GM23338 (cell line): Measurements from ENCODE around the gene MSTO1. TPM values are rescaled to one million over a fixed set of nuclear protein-coding genes. Genes with fewer than 3 reads are reported as not detected.

Experiments
- ATAC-seq: fragments of 200-7000 bp; cut with Tn5 transposase; 3 replicates; pipeline ENCODE4 v1.9.1; 2020
- DNase-seq: peaks from one replicate; pipeline ENCODE4 v3.0.0-alpha.2; 2015; ENCODE audit warnings: low spot score
- H2AFZ ChIP-seq: fragments of 200-600 bp; sonication (generic); 2 replicates; pipeline ENCODE4 v1.8.0; 2016; ENCODE audit warnings: antibody characterized with exemption, mild to moderate bottlenecking, moderate library complexity
- H3F3A ChIP-seq: fragments of 200-600 bp; sonication (generic); replicated peaks from 2 replicates; pipeline ENCODE4 v1.8.0; 2017; ENCODE audit warnings: antibody characterized with exemption, mixed run types, low read depth
- H3K27ac ChIP-seq: fragments of 200-600 bp; sonication (generic); 2 replicates; pipeline ENCODE4 v1.6.1; 2016; ENCODE audit warnings: low read depth
- H3K27me3 ChIP-seq: fragments of 200-600 bp; sonication (generic); 2 replicates; pipeline ENCODE4 v1.8.0; 2016; ENCODE audit warnings: mild to moderate bottlenecking, mixed run types, moderate library complexity; ENCODE audit not compliant: insufficient read depth
- H3K36me3 ChIP-seq: fragments of 200-600 bp; sonication (generic); 2 replicates; pipeline ENCODE4 v1.8.0; 2016; ENCODE audit warnings: mild to moderate bottlenecking; ENCODE audit not compliant: insufficient read depth
- H3K4me1 ChIP-seq: fragments of 200-600 bp; sonication (generic); 2 replicates; pipeline ENCODE4 v1.8.0; 2016; ENCODE audit warnings: mild to moderate bottlenecking, moderate library complexity; ENCODE audit not compliant: insufficient read depth
- H3K4me2 ChIP-seq: fragments of 200-600 bp; sonication (generic); 2 replicates; pipeline ENCODE4 v1.7.1; 2017; ENCODE audit warnings: mixed run types
- H3K4me3 ChIP-seq: fragments of 200-600 bp; sonication (generic); 2 replicates; pipeline ENCODE4 v1.6.1; 2016; ENCODE audit warnings: mixed run types
- H3K79me2 ChIP-seq: fragments of 200-600 bp; sonication (generic); replicated peaks from 2 replicates; pipeline ENCODE4 v1.8.0; 2017; ENCODE audit warnings: mild to moderate bottlenecking; ENCODE audit not compliant: insufficient read depth
- H3K9me2 ChIP-seq: fragments of 200-600 bp; sonication (generic); 2 replicates; pipeline ENCODE4 v1.8.0; 2017; ENCODE audit not compliant: insufficient read depth
- H4K20me1 ChIP-seq: fragments of 200-600 bp; sonication (generic); replicated peaks from 2 replicates; pipeline ENCODE4 v1.8.0; 2017; ENCODE audit warnings: mild to moderate bottlenecking; ENCODE audit not compliant: insufficient read depth
- H3K27ac Mint-ChIP-seq: 2 replicates; pipeline ENCODE4 v1.8.0; 2020; ENCODE audit warnings: inconsistent platforms, mild to moderate bottlenecking, moderate library complexity, mixed read lengths
- H3K27me3 Mint-ChIP-seq: 3 replicates; pipeline ENCODE4 v1.8.0; 2022; ENCODE audit warnings: low read depth, mild to moderate bottlenecking, moderate library complexity, mixed read lengths, inconsistent platforms; ENCODE audit not compliant: insufficient read depth, poor library complexity
- H3K36me3 Mint-ChIP-seq: 3 replicates; pipeline ENCODE4 v1.8.0; 2021; ENCODE audit warnings: low read depth, mild to moderate bottlenecking, inconsistent platforms, moderate library complexity, mixed read lengths
- H3K4me1 Mint-ChIP-seq: 3 replicates; pipeline ENCODE4 v1.8.0; 2020; ENCODE audit warnings: mild to moderate bottlenecking, inconsistent platforms, mixed read lengths
- H3K4me3 Mint-ChIP-seq: 3 replicates; pipeline ENCODE4 v1.8.0; 2021; ENCODE audit warnings: moderate library complexity, mild to moderate bottlenecking, inconsistent platforms, mixed read lengths
- H3K9me3 Mint-ChIP-seq: 3 replicates; pipeline ENCODE4 v1.8.0; 2020; ENCODE audit warnings: moderate library complexity, mild to moderate bottlenecking, inconsistent platforms, mixed read lengths
- CREB1 ChIP-seq: fragments of 250-450 bp; sonication (Bioruptor Pico); IDR thresholded peaks from 2 replicates; pipeline ENCODE4 v1.5.0; 2020; ENCODE audit warnings: low read depth, mild to moderate bottlenecking, moderate library complexity
- EZH2 ChIP-seq: fragments of 200-600 bp; sonication (generic); IDR thresholded peaks from one replicate; pipeline ENCODE4 v1.8.0; 2017; ENCODE audit warnings: antibody characterized with exemption, mild to moderate bottlenecking, low read depth; ENCODE audit not compliant: unreplicated experiment
- EZH2phosphoT487 ChIP-seq: fragments of 200-600 bp; sonication (generic); IDR thresholded peaks from one replicate; pipeline ENCODE4 v1.8.1; 2018; ENCODE audit warnings: antibody characterized with exemption; ENCODE audit not compliant: unreplicated experiment
- JUNB ChIP-seq: IDR thresholded peaks from one replicate; pipeline ENCODE4 v1.6.1; 2016; ENCODE audit warnings: antibody characterized with exemption; ENCODE audit not compliant: unreplicated experiment
- NANOG ChIP-seq: IDR thresholded peaks from 2 replicates; pipeline ENCODE4 v1.6.1; 2016; ENCODE audit warnings: antibody characterized with exemption, borderline replicate concordance
- POLR2AphosphoS5 ChIP-seq: IDR thresholded peaks from 2 replicates; pipeline ENCODE4 v1.6.1; 2016; ENCODE audit warnings: antibody characterized with exemption, low read depth
- STAT1 ChIP-seq: IDR thresholded peaks from one replicate; pipeline ENCODE4 v1.6.1; 2016; ENCODE audit warnings: antibody characterized with exemption; ENCODE audit not compliant: unreplicated experiment
- ZNF114 ChIP-seq: fragments of 250-450 bp; sonication (Bioruptor Pico); IDR thresholded peaks from 2 replicates; pipeline ENCODE4 v1.5.0; 2020; ENCODE audit warnings: mild to moderate bottlenecking, moderate library complexity
- ZNF331 ChIP-seq: fragments of 250-450 bp; sonication (Bioruptor Pico); IDR thresholded peaks from 2 replicates; pipeline ENCODE4 v1.5.0; 2020; ENCODE audit warnings: low read depth, mild to moderate bottlenecking, moderate library complexity
- polyA plus RNA-seq: library from polyadenylated mRNA; unstranded; fragments of >200 nt; fragmentation: Nextera tagmentation; extraction: Ambion mirVana; gene quantifications from 2 replicates; pipeline ENCODE4 v1.2.1, GENCODE V29; 2016
- total RNA-seq: library from RNA; depleted of rRNA; stranded (reverse); fragments of >200 nt; shearing (Covaris generic); gene quantifications from 2 replicates; pipeline ENCODE4 v1.2.3, GENCODE V29; 2014
- TF ChIP-seq, protein P1 (sequence below), 2 experiments: fragments of 200-600 bp in 1 of 2; sonication (generic) in 1 of 2; conservative IDR thresholded peaks; 2 replicates each; pipeline versions ENCODE4 v1.5.1 to v1.6.1; 2016 to 2017; ENCODE audit warnings: antibody characterized with exemption in 2 of 2, low read depth in 2 of 2, mild to moderate bottlenecking in 2 of 2, moderate library complexity in 1 of 2
- TF ChIP-seq, protein P2 (sequence below): fragments of 250-450 bp; sonication (Bioruptor Pico); IDR thresholded peaks from 2 replicates; pipeline ENCODE4 v1.5.0; 2020; ENCODE audit warnings: mild to moderate bottlenecking, moderate library complexity
- TF ChIP-seq, protein P3 (sequence below): IDR thresholded peaks from one replicate; pipeline ENCODE4 v1.6.1; 2018; ENCODE audit warnings: antibody characterized with exemption; ENCODE audit not compliant: unreplicated experiment
- TF ChIP-seq, protein P4 (sequence below): IDR thresholded peaks from 2 replicates; pipeline ENCODE4 v1.6.1; 2016; ENCODE audit warnings: antibody characterized with exemption

The MSTO1 gene
- total and polyA plus RNA-seq, 2 experiments from 2014 or later: 35.4 to 43.5 TPM

DNA sequence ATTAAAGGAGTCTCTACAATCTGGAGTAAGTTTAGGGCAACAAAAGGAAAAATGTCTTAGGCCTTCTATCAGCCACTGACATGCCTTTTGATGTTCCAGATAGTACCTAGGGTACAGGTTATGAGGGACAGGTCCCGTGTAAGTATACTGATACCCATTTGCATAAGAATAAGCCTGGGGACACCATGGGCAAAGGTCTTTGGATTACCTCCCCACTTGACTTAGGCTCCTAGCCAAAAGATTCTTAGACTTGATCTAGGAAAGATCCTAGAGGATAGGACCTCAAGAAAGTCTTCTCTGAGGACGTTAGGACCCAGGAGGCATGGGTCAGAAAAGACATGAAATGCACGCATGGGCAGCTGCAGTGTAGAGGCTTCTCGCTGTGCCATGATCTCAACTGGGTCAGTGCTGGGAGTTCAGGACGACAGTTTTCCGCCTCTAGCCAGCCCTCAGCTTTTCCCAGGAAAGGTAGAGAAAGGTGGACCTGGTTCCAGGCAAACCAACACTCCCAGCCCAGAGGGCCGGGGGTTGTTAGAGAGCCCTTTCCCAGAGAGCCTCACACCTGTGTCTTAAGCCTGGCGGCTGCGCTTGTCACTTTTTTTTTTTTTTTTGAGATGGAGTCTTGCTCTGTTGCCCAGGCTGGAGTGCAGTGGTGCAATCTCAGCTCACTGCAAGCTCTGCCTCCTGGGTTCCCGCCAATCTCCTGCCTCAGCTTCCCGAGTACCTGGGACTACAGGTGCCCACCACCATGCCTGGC is 26.6 kb downstream of the MSTO1 start:
- Histone ChIP-seq H3K36me3 (peaks cover 4% of the 10 kb centered on the region; the same call in 1 of the 2 replicates), H3K9me2 (no peaks in the 10 kb centered on the region), H3K4me1 (peaks cover 12% of the 10 kb centered on the region), H3F3A (no peaks in the 10 kb centered on the region; the same call in 1 of the 2 replicates), H3K4me3 (no peak overlapping the region), H4K20me1 (no peaks in the 10 kb centered on the region), H3K4me2 (peak overlapping the region; percentile 57), H3K27me3 (no peaks in the 10 kb centered on the region), H3K79me2 (no peaks in the 10 kb centered on the region), H2AFZ (peak overlapping the region; percentile 38), H3K27ac (no peak overlapping the region)
- ATAC-seq: no peak
- H3K4me1 Mint-ChIP-seq: peaks cover 8% of the 10 kb centered on the region
- peaks cover 21% of the 10 kb centered on the region for H3K9me3 Mint-ChIP-seq
- H3K4me3 Mint-ChIP-seq: no peak overlapping the region
- peaks cover 6% of the 10 kb centered on the region for H3K27me3 Mint-ChIP-seq
- TF ChIP-seq CREB1 (CRISPR knock-in tag): no peak
- TF ChIP-seq JUNB: no peak
- no peak for TF ChIP-seq STAT1
- TF ChIP-seq, protein P1, sequence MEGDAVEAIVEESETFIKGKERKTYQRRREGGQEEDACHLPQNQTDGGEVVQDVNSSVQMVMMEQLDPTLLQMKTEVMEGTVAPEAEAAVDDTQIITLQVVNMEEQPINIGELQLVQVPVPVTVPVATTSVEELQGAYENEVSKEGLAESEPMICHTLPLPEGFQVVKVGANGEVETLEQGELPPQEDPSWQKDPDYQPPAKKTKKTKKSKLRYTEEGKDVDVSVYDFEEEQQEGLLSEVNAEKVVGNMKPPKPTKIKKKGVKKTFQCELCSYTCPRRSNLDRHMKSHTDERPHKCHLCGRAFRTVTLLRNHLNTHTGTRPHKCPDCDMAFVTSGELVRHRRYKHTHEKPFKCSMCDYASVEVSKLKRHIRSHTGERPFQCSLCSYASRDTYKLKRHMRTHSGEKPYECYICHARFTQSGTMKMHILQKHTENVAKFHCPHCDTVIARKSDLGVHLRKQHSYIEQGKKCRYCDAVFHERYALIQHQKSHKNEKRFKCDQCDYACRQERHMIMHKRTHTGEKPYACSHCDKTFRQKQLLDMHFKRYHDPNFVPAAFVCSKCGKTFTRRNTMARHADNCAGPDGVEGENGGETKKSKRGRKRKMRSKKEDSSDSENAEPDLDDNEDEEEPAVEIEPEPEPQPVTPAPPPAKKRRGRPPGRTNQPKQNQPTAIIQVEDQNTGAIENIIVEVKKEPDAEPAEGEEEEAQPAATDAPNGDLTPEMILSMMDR (conservative IDR thresholded peaks at IDR 0.05; ENCODE audit: low read depth in 2 of 2): no peak
- no peak for TF ChIP-seq NANOG
- TF ChIP-seq EZH2phosphoT487: no peak
- no peak for TF ChIP-seq ZNF114 (CRISPR knock-in tag)
- TF ChIP-seq POLR2AphosphoS5: no peak
- TF ChIP-seq, protein P2, sequence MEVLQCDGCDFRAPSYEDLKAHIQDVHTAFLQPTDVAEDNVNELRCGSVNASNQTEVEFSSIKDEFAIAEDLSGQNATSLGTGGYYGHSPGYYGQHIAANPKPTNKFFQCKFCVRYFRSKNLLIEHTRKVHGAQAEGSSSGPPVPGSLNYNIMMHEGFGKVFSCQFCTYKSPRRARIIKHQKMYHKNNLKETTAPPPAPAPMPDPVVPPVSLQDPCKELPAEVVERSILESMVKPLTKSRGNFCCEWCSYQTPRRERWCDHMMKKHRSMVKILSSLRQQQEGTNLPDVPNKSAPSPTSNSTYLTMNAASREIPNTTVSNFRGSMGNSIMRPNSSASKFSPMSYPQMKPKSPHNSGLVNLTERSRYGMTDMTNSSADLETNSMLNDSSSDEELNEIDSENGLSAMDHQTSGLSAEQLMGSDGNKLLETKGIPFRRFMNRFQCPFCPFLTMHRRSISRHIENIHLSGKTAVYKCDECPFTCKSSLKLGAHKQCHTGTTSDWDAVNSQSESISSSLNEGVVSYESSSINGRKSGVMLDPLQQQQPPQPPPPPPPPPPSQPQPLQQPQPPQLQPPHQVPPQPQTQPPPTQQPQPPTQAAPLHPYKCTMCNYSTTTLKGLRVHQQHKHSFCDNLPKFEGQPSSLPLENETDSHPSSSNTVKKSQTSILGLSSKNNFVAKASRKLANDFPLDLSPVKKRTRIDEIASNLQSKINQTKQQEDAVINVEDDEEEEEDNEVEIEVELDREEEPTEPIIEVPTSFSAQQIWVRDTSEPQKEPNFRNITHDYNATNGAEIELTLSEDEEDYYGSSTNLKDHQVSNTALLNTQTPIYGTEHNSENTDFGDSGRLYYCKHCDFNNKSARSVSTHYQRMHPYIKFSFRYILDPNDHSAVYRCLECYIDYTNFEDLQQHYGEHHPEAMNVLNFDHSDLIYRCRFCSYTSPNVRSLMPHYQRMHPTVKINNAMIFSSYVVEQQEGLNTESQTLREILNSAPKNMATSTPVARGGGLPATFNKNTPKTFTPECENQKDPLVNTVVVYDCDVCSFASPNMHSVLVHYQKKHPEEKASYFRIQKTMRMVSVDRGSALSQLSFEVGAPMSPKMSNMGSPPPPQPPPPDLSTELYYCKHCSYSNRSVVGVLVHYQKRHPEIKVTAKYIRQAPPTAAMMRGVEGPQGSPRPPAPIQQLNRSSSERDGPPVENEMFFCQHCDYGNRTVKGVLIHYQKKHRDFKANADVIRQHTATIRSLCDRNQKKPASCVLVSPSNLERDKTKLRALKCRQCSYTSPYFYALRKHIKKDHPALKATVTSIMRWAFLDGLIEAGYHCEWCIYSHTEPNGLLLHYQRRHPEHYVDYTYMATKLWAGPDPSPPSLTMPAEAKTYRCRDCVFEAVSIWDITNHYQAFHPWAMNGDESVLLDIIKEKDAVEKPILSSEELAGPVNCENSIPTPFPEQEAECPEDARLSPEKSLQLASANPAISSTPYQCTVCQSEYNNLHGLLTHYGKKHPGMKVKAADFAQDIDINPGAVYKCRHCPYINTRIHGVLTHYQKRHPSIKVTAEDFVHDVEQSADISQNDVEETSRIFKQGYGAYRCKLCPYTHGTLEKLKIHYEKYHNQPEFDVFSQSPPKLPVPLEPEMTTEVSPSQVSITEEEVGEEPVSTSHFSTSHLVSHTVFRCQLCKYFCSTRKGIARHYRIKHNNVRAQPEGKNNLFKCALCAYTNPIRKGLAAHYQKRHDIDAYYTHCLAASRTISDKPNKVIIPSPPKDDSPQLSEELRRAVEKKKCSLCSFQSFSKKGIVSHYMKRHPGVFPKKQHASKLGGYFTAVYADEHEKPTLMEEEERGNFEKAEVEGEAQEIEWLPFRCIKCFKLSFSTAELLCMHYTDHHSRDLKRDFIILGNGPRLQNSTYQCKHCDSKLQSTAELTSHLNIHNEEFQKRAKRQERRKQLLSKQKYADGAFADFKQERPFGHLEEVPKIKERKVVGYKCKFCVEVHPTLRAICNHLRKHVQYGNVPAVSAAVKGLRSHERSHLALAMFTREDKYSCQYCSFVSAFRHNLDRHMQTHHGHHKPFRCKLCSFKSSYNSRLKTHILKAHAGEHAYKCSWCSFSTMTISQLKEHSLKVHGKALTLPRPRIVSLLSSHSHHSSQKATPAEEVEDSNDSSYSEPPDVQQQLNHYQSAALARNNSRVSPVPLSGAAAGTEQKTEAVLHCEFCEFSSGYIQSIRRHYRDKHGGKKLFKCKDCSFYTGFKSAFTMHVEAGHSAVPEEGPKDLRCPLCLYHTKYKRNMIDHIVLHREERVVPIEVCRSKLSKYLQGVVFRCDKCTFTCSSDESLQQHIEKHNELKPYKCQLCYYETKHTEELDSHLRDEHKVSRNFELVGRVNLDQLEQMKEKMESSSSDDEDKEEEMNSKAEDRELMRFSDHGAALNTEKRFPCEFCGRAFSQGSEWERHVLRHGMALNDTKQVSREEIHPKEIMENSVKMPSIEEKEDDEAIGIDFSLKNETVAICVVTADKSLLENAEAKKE (CRISPR knock-in tag): no peak
- TF ChIP-seq EZH2: no peak
- TF ChIP-seq, protein P3, sequence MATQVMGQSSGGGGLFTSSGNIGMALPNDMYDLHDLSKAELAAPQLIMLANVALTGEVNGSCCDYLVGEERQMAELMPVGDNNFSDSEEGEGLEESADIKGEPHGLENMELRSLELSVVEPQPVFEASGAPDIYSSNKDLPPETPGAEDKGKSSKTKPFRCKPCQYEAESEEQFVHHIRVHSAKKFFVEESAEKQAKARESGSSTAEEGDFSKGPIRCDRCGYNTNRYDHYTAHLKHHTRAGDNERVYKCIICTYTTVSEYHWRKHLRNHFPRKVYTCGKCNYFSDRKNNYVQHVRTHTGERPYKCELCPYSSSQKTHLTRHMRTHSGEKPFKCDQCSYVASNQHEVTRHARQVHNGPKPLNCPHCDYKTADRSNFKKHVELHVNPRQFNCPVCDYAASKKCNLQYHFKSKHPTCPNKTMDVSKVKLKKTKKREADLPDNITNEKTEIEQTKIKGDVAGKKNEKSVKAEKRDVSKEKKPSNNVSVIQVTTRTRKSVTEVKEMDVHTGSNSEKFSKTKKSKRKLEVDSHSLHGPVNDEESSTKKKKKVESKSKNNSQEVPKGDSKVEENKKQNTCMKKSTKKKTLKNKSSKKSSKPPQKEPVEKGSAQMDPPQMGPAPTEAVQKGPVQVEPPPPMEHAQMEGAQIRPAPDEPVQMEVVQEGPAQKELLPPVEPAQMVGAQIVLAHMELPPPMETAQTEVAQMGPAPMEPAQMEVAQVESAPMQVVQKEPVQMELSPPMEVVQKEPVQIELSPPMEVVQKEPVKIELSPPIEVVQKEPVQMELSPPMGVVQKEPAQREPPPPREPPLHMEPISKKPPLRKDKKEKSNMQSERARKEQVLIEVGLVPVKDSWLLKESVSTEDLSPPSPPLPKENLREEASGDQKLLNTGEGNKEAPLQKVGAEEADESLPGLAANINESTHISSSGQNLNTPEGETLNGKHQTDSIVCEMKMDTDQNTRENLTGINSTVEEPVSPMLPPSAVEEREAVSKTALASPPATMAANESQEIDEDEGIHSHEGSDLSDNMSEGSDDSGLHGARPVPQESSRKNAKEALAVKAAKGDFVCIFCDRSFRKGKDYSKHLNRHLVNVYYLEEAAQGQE: no peak
- TF ChIP-seq ZNF331 (CRISPR knock-in tag): no peak
- TF ChIP-seq, protein P4, sequence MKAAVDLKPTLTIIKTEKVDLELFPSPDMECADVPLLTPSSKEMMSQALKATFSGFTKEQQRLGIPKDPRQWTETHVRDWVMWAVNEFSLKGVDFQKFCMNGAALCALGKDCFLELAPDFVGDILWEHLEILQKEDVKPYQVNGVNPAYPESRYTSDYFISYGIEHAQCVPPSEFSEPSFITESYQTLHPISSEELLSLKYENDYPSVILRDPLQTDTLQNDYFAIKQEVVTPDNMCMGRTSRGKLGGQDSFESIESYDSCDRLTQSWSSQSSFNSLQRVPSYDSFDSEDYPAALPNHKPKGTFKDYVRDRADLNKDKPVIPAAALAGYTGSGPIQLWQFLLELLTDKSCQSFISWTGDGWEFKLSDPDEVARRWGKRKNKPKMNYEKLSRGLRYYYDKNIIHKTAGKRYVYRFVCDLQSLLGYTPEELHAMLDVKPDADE: no peak
- DNase-seq: no peak
- H3K27ac Mint-ChIP-seq: no peak overlapping the region
- H3K36me3 Mint-ChIP-seq: peaks cover 8% of the 10 kb centered on the region; the same call in 2 of the 3 replicates
